Measurements from ENCODE around the gene PRDM8. TPM values are rescaled to one million over a fixed set of nuclear protein-coding genes. Genes with fewer than 3 reads are reported as not detected.
"Not testable (repeated sequence)": the region's sequence is repeated elsewhere in the genome, so short reads cannot be mapped to it uniquely, and the experiment has no call there.

The PRDM8 gene
- total RNA-seq, 2 donors from 2014 or later = 26.6 to 58.0 TPM

GRCh38 chr4:80243274-80244018, 46.1 kb downstream of the PRDM8 start:
- intact Hi-C loops (cut with DNase I) = no loop called here
- no peak for DNase-seq (ENCODE audit: low spot score)
- 52% methylated on average over 6 of the region's 6 CpGs for WGBS
- TF ChIP-seq POLR2A (IDR thresholded peaks at IDR 0.05) (no peak), CTCF (IDR thresholded peaks at IDR 0.05) (no peak), POLR2AphosphoS5 (IDR thresholded peaks at IDR 0.05) (no peak)
- H3K36me3 ChIP-seq = no peaks in the 10 kb centered on the region
- no peaks in the 10 kb centered on the region for H3K27me3 ChIP-seq (replicated peaks; ENCODE audit: insufficient read depth)
- no peak overlapping the region for H3K4me3 ChIP-seq
- no peaks in the 10 kb centered on the region for H3K4me1 ChIP-seq (replicated peaks)
- H3K27ac ChIP-seq = no peak overlapping the region
- no peaks in the 10 kb centered on the region for H3K9me3 ChIP-seq

GRCh38 chr4:80247484-80247883, 50.2 kb downstream of the PRDM8 start:
- H3K27ac ChIP-seq; DNase-seq (ENCODE audit: low spot score); H3K4me3 ChIP-seq; H3K36me3 ChIP-seq; H3K4me1 ChIP-seq (replicated peaks); H3K27me3 ChIP-seq (replicated peaks; ENCODE audit: insufficient read depth); intact Hi-C loops (cut with DNase I); H3K9me3 ChIP-seq: not testable (repeated sequence)
- WGBS = 97% methylated on average over 1 of the region's 1 CpG

GRCh38 chr4:80249144-80249543, 51.8 kb downstream of the PRDM8 start:
- 85% methylated on average over 1 of the region's 1 CpG for WGBS
- H3K27me3 ChIP-seq (replicated peaks; ENCODE audit: insufficient read depth) = no peaks in the 10 kb centered on the region
- no peak for DNase-seq (ENCODE audit: low spot score)
- H3K4me1 ChIP-seq (replicated peaks) = no peaks in the 10 kb centered on the region
- no peak overlapping the region for H3K27ac ChIP-seq
- intact Hi-C loops (cut with DNase I) = no loop called here
- no peak overlapping the region for H3K4me3 ChIP-seq
- no peaks in the 10 kb centered on the region for H3K36me3 ChIP-seq
- TF ChIP-seq POLR2A (IDR thresholded peaks at IDR 0.05) (no peak), POLR2AphosphoS5 (IDR thresholded peaks at IDR 0.05) (no peak), CTCF (IDR thresholded peaks at IDR 0.05) (no peak)
- H3K9me3 ChIP-seq = no peaks in the 10 kb centered on the region

GRCh38 chr4:80252427-80252826, 55.1 kb downstream of the PRDM8 start:
- Histone ChIP-seq H3K27ac (no peak overlapping the region), H3K4me3 (no peak overlapping the region), H3K9me3 (no peaks in the 10 kb centered on the region), H3K4me1 (replicated peaks) (no peaks in the 10 kb centered on the region), H3K27me3 (replicated peaks; ENCODE audit: insufficient read depth) (no peaks in the 10 kb centered on the region), H3K36me3 (no peaks in the 10 kb centered on the region)
- intact Hi-C loops (cut with DNase I) = no loop called here
- TF ChIP-seq POLR2AphosphoS5 (IDR thresholded peaks at IDR 0.05) (no peak), POLR2A (IDR thresholded peaks at IDR 0.05) (no peak), CTCF (IDR thresholded peaks at IDR 0.05) (no peak)
- no peak for DNase-seq (ENCODE audit: low spot score)

GRCh38 chr4:80252953-80253352, 55.6 kb downstream of the PRDM8 start:
- H3K9me3 ChIP-seq = no peaks in the 10 kb centered on the region
- H3K27me3 ChIP-seq (replicated peaks; ENCODE audit: insufficient read depth) = no peaks in the 10 kb centered on the region
- H3K36me3 ChIP-seq = no peaks in the 10 kb centered on the region
- intact Hi-C loops (cut with DNase I) = no loop called here
- no peak overlapping the region for H3K27ac ChIP-seq
- no peak overlapping the region for H3K4me3 ChIP-seq
- TF ChIP-seq POLR2AphosphoS5 (IDR thresholded peaks at IDR 0.05) (no peak), POLR2A (IDR thresholded peaks at IDR 0.05) (no peak), CTCF (IDR thresholded peaks at IDR 0.05) (no peak)
- no peak for DNase-seq (ENCODE audit: low spot score)
- no peaks in the 10 kb centered on the region for H3K4me1 ChIP-seq (replicated peaks)

Data from prostate gland (tissue), 2 donors.